CD4-positive, alpha-beta memory T cell (primary cell): ENCODE data around the gene NAA20. TPM values are rescaled to one million over a fixed set of nuclear protein-coding genes. Genes with fewer than 3 reads are reported as not detected.
A peak's percentile ranks its signal among the peaks of the same experiment; 100 is the strongest.

ENCODE experiments used
- CTCF ChIA-PET: fragments of 350-600 bp; sonication (Branson Sonifier 250); formaldehyde crosslinking; loops from one replicate; lab custom pipeline; 2021; ENCODE audit warnings: inconsistent platforms; ENCODE audit not compliant: partially characterized antibody; lab: Charles Lee
- POLR2A ChIA-PET: fragments of 350-600 bp; sonication (Branson Sonifier 250); formaldehyde crosslinking; loops from one replicate; lab custom pipeline; 2021; ENCODE audit not compliant: partially characterized antibody; lab: Charles Lee
- DNase-seq, 5 donors: peaks; one replicate each; pipeline versions ENCODE4 v3.0.0 to v3.0.0-alpha.2; 2020 to 2022; ENCODE audit warnings: mixed read lengths in 1 of 5
- H3K27ac ChIP-seq: one replicate; pipeline ENCODE4 v1.7.0; 2013; ENCODE audit warnings: low read depth, low read length
- H3K27me3 ChIP-seq: 2 replicates; pipeline ENCODE4 v1.7.0; 2013; ENCODE audit warnings: mild to moderate bottlenecking, low read length, moderate library complexity; ENCODE audit not compliant: insufficient read depth
- H3K36me3 ChIP-seq: 2 replicates; pipeline ENCODE4 v1.7.0; 2013; ENCODE audit warnings: mild to moderate bottlenecking, low read length, moderate library complexity; ENCODE audit not compliant: insufficient read depth
- H3K4me1 ChIP-seq: 2 replicates; pipeline ENCODE4 v1.7.0; 2013; ENCODE audit warnings: mild to moderate bottlenecking, low read length, moderate library complexity; ENCODE audit not compliant: insufficient read depth
- H3K4me3 ChIP-seq, 2 donors: one replicate each; pipeline ENCODE4 v1.7.0; 2013; ENCODE audit warnings: low read length in 2 of 2, mild to moderate bottlenecking in 1 of 2
- H3K9me3 ChIP-seq, 2 donors: one replicate each; pipeline ENCODE4 v1.7.0; 2013; ENCODE audit warnings: low read length in 2 of 2, control low read depth in 1 of 2; ENCODE audit not compliant: control insufficient read depth in 1 of 2
- H3K27ac Mint-ChIP-seq, 7 donors: one replicate each; pipeline ENCODE4 v1.8.0; 2020 to 2021; ENCODE audit warnings: mixed read lengths in 7 of 7, mild to moderate bottlenecking in 6 of 7, inconsistent platforms in 3 of 7, moderate library complexity in 3 of 7
- H3K27me3 Mint-ChIP-seq, 2 donors: one replicate each; pipeline ENCODE4 v1.8.0; 2020 to 2021; ENCODE audit warnings: mixed read lengths in 2 of 2
- H3K36me3 Mint-ChIP-seq, 2 donors: one replicate each; pipeline ENCODE4 v1.8.0; 2020 to 2021; ENCODE audit warnings: mixed read lengths in 2 of 2, inconsistent platforms in 1 of 2, mild to moderate bottlenecking in 1 of 2
- H3K4me1 Mint-ChIP-seq, 4 donors: one replicate each; pipeline ENCODE4 v1.8.0; 2020 to 2021; ENCODE audit warnings: mixed read lengths in 4 of 4, mild to moderate bottlenecking in 1 of 4
- H3K4me3 Mint-ChIP-seq, 8 donors: one replicate each; pipeline ENCODE4 v1.8.0; 2020 to 2021; ENCODE audit warnings: mixed read lengths in 8 of 8, mild to moderate bottlenecking in 7 of 8, moderate library complexity in 6 of 8, inconsistent platforms in 3 of 8
- H3K9me3 Mint-ChIP-seq, 8 donors: one replicate each; pipeline ENCODE4 v1.8.0; 2020 to 2021; ENCODE audit warnings: mixed read lengths in 8 of 8, mild to moderate bottlenecking in 5 of 8, inconsistent platforms in 3 of 8, moderate library complexity in 1 of 8
- intact Hi-C: fragments of 100-400 bp; cut with micrococcal nuclease; formaldehyde crosslinking; loops from one replicate; pipeline ENCODE4 v1.15.1; 2023
- polyA plus RNA-seq, 2 donors: library from polyadenylated mRNA; unstranded; fragments of 300-500 nt; fragmentation: Illumina TruSeq; gene quantifications; one replicate each; pipeline ENCODE4 v1.2.3, GENCODE V29; 2021
- total RNA-seq, 2 experiments: library from RNA; stranded (reverse); gene quantifications; one replicate each; pipeline ENCODE4 v1.2.3, GENCODE V29; 2021

Gene NAA20
- total and polyA plus RNA-seq, 4 experiments from 2014 or later, result 32.5 to 116 (median 56.7) TPM

GRCh38 chr20:19976595-19977372 lies 40.4 kb upstream of the NAA20 start:
- H3K4me3 Mint-ChIP-seq, result peak overlapping the region; percentile 47 to 87 (median 72)
- peaks cover 0 to 2% (median 0%) of the 10 kb centered on the region in 8 donors for H3K9me3 Mint-ChIP-seq
- intact Hi-C loops, result no loop called here
- Histone ChIP-seq H3K27ac (no peak overlapping the region), H3K4me3 (no peak overlapping the region), H3K27me3 (no peaks in the 10 kb centered on the region), H3K36me3 (no peaks in the 10 kb centered on the region), H3K4me1 (peaks cover 22% of the 10 kb centered on the region), H3K9me3 (no peaks in the 10 kb centered on the region)
- peak in 4 of 5 donors; percentile 18 to 37 (median 22) for DNase-seq
- peak overlapping the region; percentile 30 to 88 (median 82) for H3K27ac Mint-ChIP-seq
- POLR2A ChIA-PET, result interaction anchor here (0.8 to 1.1 kb wide), 3 partner anchors 17 to 76 kb away, joined by 4 read pairs; partner anchors contain the start of genes CFAP61 and CRNKL1
- H3K27me3 Mint-ChIP-seq, result no peaks in the 10 kb centered on the region
- no peaks in the 10 kb centered on the region for H3K36me3 Mint-ChIP-seq
- peaks cover 20 to 35% (median 27%) of the 10 kb centered on the region in 4 donors for H3K4me1 Mint-ChIP-seq
- CTCF ChIA-PET, result interaction anchor here (0.6 to 1.5 kb wide), 5 partner anchors 17 to 69 kb away, joined by 3 to 5 read pairs (median 3); no protein-coding TSS in a partner anchor

DNA sequence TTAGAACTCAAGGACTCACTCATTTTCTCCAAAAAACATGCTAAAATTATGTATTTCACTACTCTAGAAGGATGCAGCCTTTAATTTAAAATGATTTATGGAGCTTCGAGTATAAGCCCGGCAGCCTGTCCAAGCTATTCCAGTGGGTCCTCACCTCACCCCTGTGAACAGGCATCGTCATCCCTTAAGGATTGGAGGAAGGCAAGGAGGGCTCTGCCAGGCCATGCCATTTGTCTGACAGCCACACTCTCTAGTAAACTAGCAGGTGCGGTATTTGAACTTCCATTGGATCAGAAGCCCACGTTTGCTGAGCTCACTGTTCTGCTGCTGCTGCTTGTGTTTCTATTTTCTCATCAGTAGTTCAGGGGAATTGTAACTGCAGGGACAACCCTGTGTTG lies 39.8 kb upstream of the NAA20 start:
- peaks cover 20 to 35% (median 27%) of the 10 kb centered on the region in 4 donors for H3K4me1 Mint-ChIP-seq
- intact Hi-C loops, result no loop called here
- H3K27me3 Mint-ChIP-seq, result no peaks in the 10 kb centered on the region
- H3K4me3 ChIP-seq, result no peak overlapping the region
- H3K36me3 ChIP-seq, result no peaks in the 10 kb centered on the region
- peaks cover 22% of the 10 kb centered on the region for H3K4me1 ChIP-seq
- H3K9me3 ChIP-seq, result no peaks in the 10 kb centered on the region
- POLR2A ChIA-PET, result interaction anchor here (0.8 to 1.1 kb wide), 3 partner anchors 17 to 75 kb away, joined by 4 read pairs; partner anchors contain the start of genes CFAP61 and CRNKL1
- peak overlapping the region in 2 of 7 donors; percentile 55 to 85 for H3K27ac Mint-ChIP-seq
- DNase-seq, result no peak
- peaks cover 0 to 2% (median 0%) of the 10 kb centered on the region in 8 donors for H3K9me3 Mint-ChIP-seq
- H3K27me3 ChIP-seq, result no peaks in the 10 kb centered on the region
- no peaks in the 10 kb centered on the region for H3K36me3 Mint-ChIP-seq
- CTCF ChIA-PET, result interaction anchor here (0.6 to 1.5 kb wide), 3 partner anchors 22 to 70 kb away, joined by 3 to 5 read pairs (median 3); no protein-coding TSS in a partner anchor
- H3K4me3 Mint-ChIP-seq, result peak overlapping the region in 3 of 8 donors; percentile 77 to 87 (median 82)
- H3K27ac ChIP-seq, result no peak overlapping the region

DNA sequence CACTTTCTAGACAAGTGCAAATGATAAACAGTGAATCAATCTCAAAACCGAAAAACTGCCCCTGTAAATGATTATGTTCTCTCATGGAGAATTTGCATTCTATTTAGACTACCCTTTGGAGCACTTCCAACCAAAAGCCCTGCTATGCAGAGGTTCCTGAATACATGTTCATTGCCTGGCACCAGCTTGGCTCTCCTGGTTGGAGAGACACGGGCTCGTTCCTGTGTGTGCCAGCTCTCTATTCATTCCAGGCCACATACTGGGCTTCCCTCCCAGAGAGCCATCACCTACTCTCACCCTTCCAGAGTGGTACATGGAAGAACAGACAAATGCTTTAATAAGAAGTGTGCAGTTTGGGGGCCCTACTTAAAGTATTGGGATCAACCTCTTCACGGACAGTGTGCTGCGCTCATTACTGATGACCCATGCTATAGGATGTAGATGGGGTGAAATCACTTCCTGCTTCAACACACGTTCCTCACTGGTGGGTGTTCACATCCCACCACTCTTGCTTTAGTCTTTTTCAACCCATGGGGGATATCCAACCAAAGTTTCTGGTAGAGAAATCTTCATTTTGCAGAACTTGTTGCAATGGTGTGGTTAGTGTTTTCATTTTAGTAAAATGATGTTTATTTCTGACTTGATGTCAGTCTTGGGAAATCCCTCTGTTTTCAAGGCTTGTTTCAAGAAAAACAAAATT lies 38.5 kb upstream of the NAA20 start:
- POLR2A ChIA-PET, result no interaction called here
- Histone ChIP-seq H3K36me3 (no peaks in the 10 kb centered on the region), H3K27ac (no peak overlapping the region), H3K4me1 (peaks cover 22% of the 10 kb centered on the region), H3K9me3 (no peaks in the 10 kb centered on the region), H3K4me3 (no peak overlapping the region), H3K27me3 (no peaks in the 10 kb centered on the region)
- Mint-ChIP-seq H3K4me3 (no peak overlapping the region), H3K4me1 (peaks cover 19 to 33% (median 26%) of the 10 kb centered on the region in 4 donors), H3K36me3 (no peaks in the 10 kb centered on the region), H3K9me3 (peaks cover 0 to 2% (median 0%) of the 10 kb centered on the region in 8 donors), H3K27me3 (no peaks in the 10 kb centered on the region), H3K27ac (no peak overlapping the region)
- no peak for DNase-seq
- intact Hi-C loops, result no loop called here
- CTCF ChIA-PET, result no interaction called here

DNA sequence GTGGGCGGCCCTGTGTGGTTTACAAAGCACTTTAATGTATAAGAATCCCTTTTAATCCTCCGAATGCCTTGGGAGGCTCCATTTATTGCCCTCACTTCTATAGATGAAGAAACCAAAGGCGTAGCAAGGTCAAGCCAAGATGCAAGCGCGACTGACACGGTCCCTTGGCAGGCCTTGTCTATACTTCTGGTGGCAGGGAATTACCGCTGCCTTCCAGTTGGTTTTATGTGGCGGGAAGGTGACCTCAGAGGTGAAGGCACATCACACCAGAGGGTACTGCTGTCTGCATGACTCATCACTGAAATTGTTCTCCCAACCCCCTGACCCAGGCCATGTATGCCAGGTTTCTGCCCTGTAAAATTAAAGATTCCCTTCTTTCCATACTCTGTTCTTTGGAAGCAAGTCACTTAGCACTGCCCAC lies 36.1 kb upstream of the NAA20 start:
- CTCF ChIA-PET, result interaction anchor here (1.0 kb wide), 1 partner anchor 13 kb away, joined by 3 read pairs; no protein-coding TSS in a partner anchor
- Histone ChIP-seq H3K27ac (no peak overlapping the region), H3K4me3 (no peak overlapping the region), H3K9me3 (no peaks in the 10 kb centered on the region), H3K4me1 (peaks cover 18% of the 10 kb centered on the region), H3K27me3 (no peaks in the 10 kb centered on the region), H3K36me3 (no peaks in the 10 kb centered on the region)
- Mint-ChIP-seq H3K4me1 (peaks cover 13 to 22% (median 17%) of the 10 kb centered on the region in 4 donors), H3K27me3 (no peaks in the 10 kb centered on the region), H3K4me3 (no peak overlapping the region), H3K27ac (no peak overlapping the region), H3K36me3 (no peaks in the 10 kb centered on the region), H3K9me3 (peaks cover 0 to 2% (median 0%) of the 10 kb centered on the region in 8 donors)
- POLR2A ChIA-PET, result no interaction called here
- DNase-seq, result no peak
- intact Hi-C loops, result no loop called here

GRCh38 chr20:19986419-19986818 lies 30.7 kb upstream of the NAA20 start:
- H3K4me3 ChIP-seq, result no peak overlapping the region
- DNase-seq, result no peak
- H3K36me3 Mint-ChIP-seq, result no peaks in the 10 kb centered on the region
- ChIA-PET POLR2A (no interaction called here), CTCF (no interaction called here)
- no peaks in the 10 kb centered on the region for H3K9me3 ChIP-seq
- H3K4me1 Mint-ChIP-seq, result no peaks in the 10 kb centered on the region
- no peak overlapping the region for H3K4me3 Mint-ChIP-seq
- H3K4me1 ChIP-seq, result no peaks in the 10 kb centered on the region
- peaks cover 0 to 3% of the 10 kb centered on the region in 2 donors for H3K27me3 Mint-ChIP-seq
- no peak overlapping the region for H3K27ac Mint-ChIP-seq
- H3K27me3 ChIP-seq, result no peaks in the 10 kb centered on the region
- H3K36me3 ChIP-seq, result no peaks in the 10 kb centered on the region
- no peaks in the 10 kb centered on the region for H3K9me3 Mint-ChIP-seq
- intact Hi-C loops, result no loop called here
- H3K27ac ChIP-seq, result no peak overlapping the region

- ChIA-PET CTCF (interaction anchor here (0.7 kb wide), 1 partner anchor 293 kb away, joined by 3 read pairs; no protein-coding TSS in a partner anchor), POLR2A (no interaction called here)
- DNase-seq, result no peak
- Histone ChIP-seq H3K27me3 (no peaks in the 10 kb centered on the region), H3K9me3 (no peaks in the 10 kb centered on the region), H3K27ac (no peak overlapping the region), H3K4me3 (no peak overlapping the region), H3K36me3 (no peaks in the 10 kb centered on the region), H3K4me1 (no peaks in the 10 kb centered on the region)
- no peaks in the 10 kb centered on the region for H3K4me1 Mint-ChIP-seq
- H3K36me3 Mint-ChIP-seq, result no peaks in the 10 kb centered on the region
- no peaks in the 10 kb centered on the region for H3K9me3 Mint-ChIP-seq
- intact Hi-C loops, result no loop called here
- no peak overlapping the region for H3K4me3 Mint-ChIP-seq
- peak overlapping the region in 1 of 7 donors; percentile 2 for H3K27ac Mint-ChIP-seq
- H3K27me3 Mint-ChIP-seq, result peaks cover 0 to 3% of the 10 kb centered on the region in 2 donors
Measured at GRCh38 chr20:19987046-19987445, 30.1 kb upstream of the NAA20 start.

- H3K27ac Mint-ChIP-seq, result no peak overlapping the region
Measured at GRCh38 chr20:19990850-19991249, 26.3 kb upstream of the NAA20 start.

More at GRCh38 chr20:19990850-19991249, 26.3 kb upstream of the NAA20 start:
- peaks cover 0 to 4% (median under 1%) of the 10 kb centered on the region in 4 donors for H3K4me1 Mint-ChIP-seq
- H3K36me3 ChIP-seq, result no peaks in the 10 kb centered on the region
- H3K36me3 Mint-ChIP-seq, result no peaks in the 10 kb centered on the region
- H3K9me3 Mint-ChIP-seq, result peaks cover 0 to 1% (median 0%) of the 10 kb centered on the region in 8 donors
- H3K27me3 Mint-ChIP-seq, result peaks cover 3 to 5% of the 10 kb centered on the region in 2 donors
- no peaks in the 10 kb centered on the region for H3K4me1 ChIP-seq
- no peaks in the 10 kb centered on the region for H3K27me3 ChIP-seq
- intact Hi-C loops, result no loop called here
- no peak overlapping the region for H3K4me3 ChIP-seq
- no peaks in the 10 kb centered on the region for H3K9me3 ChIP-seq
- no peak overlapping the region for H3K27ac ChIP-seq
- no peak for DNase-seq
- POLR2A ChIA-PET, result no interaction called here
- H3K4me3 Mint-ChIP-seq, result no peak overlapping the region
- CTCF ChIA-PET, result no interaction called here
